ENCODE data around the gene TGFB2.

TGFB2 gene

DNA sequence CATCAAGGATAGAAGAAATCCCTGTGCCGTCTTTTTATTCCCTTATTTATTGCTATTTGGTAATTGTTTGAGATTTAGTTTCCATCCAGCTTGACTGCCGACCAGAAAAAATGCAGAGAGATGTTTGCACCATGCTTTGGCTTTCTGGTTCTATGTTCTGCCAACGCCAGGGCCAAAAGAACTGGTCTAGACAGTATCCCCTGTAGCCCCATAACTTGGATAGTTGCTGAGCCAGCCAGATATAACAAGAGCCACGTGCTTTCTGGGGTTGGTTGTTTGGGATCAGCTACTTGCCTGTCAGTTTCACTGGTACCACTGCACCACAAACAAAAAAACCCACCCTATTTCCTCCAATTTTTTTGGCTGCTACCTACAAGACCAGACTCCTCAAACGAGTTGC is 99.0 kb downstream of the TGFB2 start:
- Histone ChIP-seq H3K36me3 (ENCODE audit: insufficient read depth, low read length) (no peaks in the 10 kb centered on the region), H3K79me2 (ENCODE audit: control insufficient read depth, insufficient read depth, low read length, unreplicated experiment) (no peaks in the 10 kb centered on the region), H2AFZ (ENCODE audit: low read length, unreplicated experiment) (no peak overlapping the region), H3K27ac (ENCODE audit: low read depth, low read length) (no peak overlapping the region), H3K27me3 (ENCODE audit: insufficient read depth, low read length) (no peaks in the 10 kb centered on the region), H3K4me3 (ENCODE audit: low read depth, low read length) (no peak overlapping the region), H3K4me1 (ENCODE audit: control insufficient read depth, insufficient read depth, low read length, unreplicated experiment) (no peaks in the 10 kb centered on the region)

DNA sequence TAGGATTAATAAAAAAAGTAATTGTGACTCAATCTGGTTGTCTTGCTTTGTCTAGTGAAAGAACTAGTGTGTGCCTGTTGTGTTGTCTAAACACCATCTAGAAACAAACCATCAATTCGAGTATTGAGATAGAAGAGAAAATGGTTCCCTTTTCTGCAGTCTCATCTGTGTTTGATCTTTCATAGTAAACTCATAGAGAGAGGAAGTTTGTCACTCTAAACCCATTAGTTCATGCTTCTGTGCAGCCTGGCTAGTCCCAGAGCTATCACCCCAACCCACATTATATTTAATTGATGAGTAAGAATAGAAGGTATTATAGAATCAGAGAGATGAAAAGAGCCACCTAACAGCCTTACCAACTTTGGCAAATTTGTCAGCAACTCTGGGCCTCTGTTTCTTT is 99.5 kb downstream of the TGFB2 start:
- Histone ChIP-seq H2AFZ (ENCODE audit: low read length, unreplicated experiment) (no peak overlapping the region), H3K4me1 (ENCODE audit: control insufficient read depth, insufficient read depth, low read length, unreplicated experiment) (no peaks in the 10 kb centered on the region), H3K4me3 (ENCODE audit: low read depth, low read length) (no peak overlapping the region)

DNA sequence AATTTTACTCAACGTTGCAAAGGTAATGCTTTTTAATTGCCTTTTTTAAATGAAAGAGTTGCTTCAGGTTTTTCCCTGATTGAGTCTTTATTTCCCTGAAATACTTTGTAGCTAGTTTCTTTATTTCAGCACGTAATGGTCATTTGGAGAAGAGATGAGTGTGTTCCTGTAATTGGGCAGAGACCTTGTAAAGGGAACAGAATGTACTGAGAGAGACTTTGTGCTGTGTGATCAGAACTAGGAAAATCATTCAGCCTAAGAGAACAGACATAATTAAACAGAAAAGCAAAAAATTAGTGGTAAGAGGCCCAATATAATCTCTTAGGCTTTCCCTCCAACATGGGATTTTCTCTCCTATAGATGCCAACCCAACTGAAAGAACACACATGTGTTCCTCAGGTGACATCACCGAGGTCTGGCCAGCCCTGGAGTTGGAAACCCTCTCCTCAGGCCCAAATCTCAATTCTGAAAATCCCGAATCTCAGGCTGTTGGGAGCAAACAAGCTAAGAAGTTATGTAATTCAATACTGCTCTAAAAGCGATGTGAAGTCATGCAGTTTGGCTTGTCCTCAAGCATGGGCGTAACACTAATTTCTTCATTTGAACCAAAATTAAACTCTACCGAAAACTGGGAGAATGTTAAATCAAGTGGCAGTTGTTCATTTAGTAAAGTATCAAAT is 102.0 kb downstream of the TGFB2 start:
- no peaks in the 10 kb centered on the region for H3K4me1 ChIP-seq (ENCODE audit: control insufficient read depth, insufficient read depth, low read length, unreplicated experiment)
- H2AFZ ChIP-seq (ENCODE audit: low read length, unreplicated experiment) = no peak overlapping the region
- no peak overlapping the region for H3K4me3 ChIP-seq (ENCODE audit: low read depth, low read length)
- no peaks in the 10 kb centered on the region for H3K79me2 ChIP-seq (ENCODE audit: control insufficient read depth, insufficient read depth, low read length, unreplicated experiment)
- H3K27me3 ChIP-seq (ENCODE audit: insufficient read depth, low read length) = no peaks in the 10 kb centered on the region
- no peaks in the 10 kb centered on the region for H3K36me3 ChIP-seq (ENCODE audit: insufficient read depth, low read length)
- no peak overlapping the region for H3K27ac ChIP-seq (ENCODE audit: low read depth, low read length)

More for the DNA sequence above, 99.5 kb downstream of the TGFB2 start:
- H3K27me3 ChIP-seq (ENCODE audit: insufficient read depth, low read length) = no peaks in the 10 kb centered on the region
- H3K27ac ChIP-seq (ENCODE audit: low read depth, low read length) = no peak overlapping the region
- no peaks in the 10 kb centered on the region for H3K36me3 ChIP-seq (ENCODE audit: insufficient read depth, low read length)
- no peaks in the 10 kb centered on the region for H3K79me2 ChIP-seq (ENCODE audit: control insufficient read depth, insufficient read depth, low read length, unreplicated experiment)

DNA sequence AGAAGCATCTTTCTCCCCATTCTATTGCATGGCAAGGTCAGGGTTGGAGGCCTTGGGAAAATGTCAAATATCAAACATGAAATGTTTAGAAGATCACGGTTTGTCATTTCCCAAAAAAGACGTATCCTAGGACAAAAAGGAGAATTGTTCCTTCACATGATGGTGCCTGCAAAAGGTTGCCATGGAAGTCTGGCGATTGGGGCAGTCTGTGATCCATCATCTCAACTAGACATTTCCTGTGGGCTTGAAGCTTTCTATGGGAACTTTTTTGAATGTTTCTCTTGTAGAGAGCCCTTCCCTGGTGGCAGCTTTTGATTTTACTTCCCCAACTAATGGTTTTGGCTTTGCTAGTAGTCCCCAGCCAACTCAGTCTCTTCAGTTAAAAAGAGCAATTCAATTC is 106.3 kb downstream of the TGFB2 start:
- Histone ChIP-seq H3K4me1 (ENCODE audit: control insufficient read depth, insufficient read depth, low read length, unreplicated experiment) (no peaks in the 10 kb centered on the region), H3K27ac (ENCODE audit: low read depth, low read length) (no peak overlapping the region), H2AFZ (ENCODE audit: low read length, unreplicated experiment) (no peak overlapping the region), H3K79me2 (ENCODE audit: control insufficient read depth, insufficient read depth, low read length, unreplicated experiment) (no peaks in the 10 kb centered on the region), H3K4me3 (ENCODE audit: low read depth, low read length) (no peak overlapping the region), H3K27me3 (ENCODE audit: insufficient read depth, low read length) (no peaks in the 10 kb centered on the region), H3K36me3 (ENCODE audit: insufficient read depth, low read length) (no peaks in the 10 kb centered on the region)

DNA sequence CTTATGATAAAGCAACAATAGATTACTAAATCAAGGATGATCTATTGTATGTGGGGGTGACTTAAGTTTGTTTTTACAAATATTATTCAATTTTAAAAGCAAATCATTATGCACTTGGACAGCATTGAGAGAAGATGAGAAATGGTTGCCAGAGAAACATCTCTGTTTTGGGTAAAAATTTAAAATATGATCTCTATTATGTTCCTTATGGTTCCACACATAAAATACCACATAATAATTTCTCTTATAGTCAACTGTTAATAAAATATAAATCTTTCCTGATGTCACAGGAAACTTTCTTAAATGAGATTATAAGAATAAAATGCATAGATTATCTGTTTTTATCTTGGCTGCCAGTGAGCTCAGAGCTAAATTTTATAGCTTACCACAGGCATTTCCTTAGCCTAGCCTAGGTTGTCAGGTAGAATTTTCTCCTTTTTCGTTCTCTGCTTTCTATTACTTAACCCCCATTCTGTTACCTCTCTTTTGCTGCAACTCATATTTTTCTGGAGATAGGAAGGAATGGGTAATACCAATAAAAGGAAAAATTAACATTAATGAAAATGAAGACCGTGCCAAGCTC is 109.7 kb downstream of the TGFB2 start:
- peaks cover 8% of the 10 kb centered on the region for H3K4me1 ChIP-seq (ENCODE audit: control insufficient read depth, insufficient read depth, low read length, unreplicated experiment)
- H3K4me3 ChIP-seq (ENCODE audit: low read depth, low read length) = no peak overlapping the region
- no peak overlapping the region for H3K27ac ChIP-seq (ENCODE audit: low read depth, low read length)

DNA sequence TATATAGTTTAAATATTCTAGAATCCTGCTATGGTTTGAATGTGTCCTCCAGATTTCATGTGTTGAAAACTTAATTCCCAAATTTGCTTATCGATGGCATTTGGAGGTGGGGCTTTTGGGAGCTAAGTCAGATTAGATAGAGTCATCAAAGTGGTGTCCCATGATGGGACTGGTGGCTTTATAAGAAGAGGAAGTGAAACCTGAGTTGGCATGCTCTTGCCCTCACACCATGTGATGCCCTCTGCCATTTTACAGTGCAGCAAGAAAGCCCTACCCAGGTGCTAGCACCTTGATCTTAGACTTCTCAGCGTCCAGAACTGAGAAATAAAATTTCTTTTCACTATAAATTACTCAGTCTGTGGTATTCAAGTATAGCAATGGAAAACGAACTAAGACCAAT is 111.3 kb downstream of the TGFB2 start:
- H3K79me2 ChIP-seq (ENCODE audit: control insufficient read depth, insufficient read depth, low read length, unreplicated experiment) = no peaks in the 10 kb centered on the region
- H3K27ac ChIP-seq (ENCODE audit: low read depth, low read length) = no peak overlapping the region
- no peaks in the 10 kb centered on the region for H3K27me3 ChIP-seq (ENCODE audit: insufficient read depth, low read length)
- H3K4me3 ChIP-seq (ENCODE audit: low read depth, low read length) = no peak overlapping the region
- no peak overlapping the region for H2AFZ ChIP-seq (ENCODE audit: low read length, unreplicated experiment)
- H3K4me1 ChIP-seq (ENCODE audit: control insufficient read depth, insufficient read depth, low read length, unreplicated experiment) = peaks cover 24% of the 10 kb centered on the region
- H3K36me3 ChIP-seq (ENCODE audit: insufficient read depth, low read length) = no peaks in the 10 kb centered on the region

More for the DNA sequence above, 109.7 kb downstream of the TGFB2 start:
- Histone ChIP-seq H3K27me3 (ENCODE audit: insufficient read depth, low read length) (no peaks in the 10 kb centered on the region), H3K79me2 (ENCODE audit: control insufficient read depth, insufficient read depth, low read length, unreplicated experiment) (no peaks in the 10 kb centered on the region), H3K36me3 (ENCODE audit: insufficient read depth, low read length) (no peaks in the 10 kb centered on the region), H2AFZ (ENCODE audit: low read length, unreplicated experiment) (no peak overlapping the region)

DNA sequence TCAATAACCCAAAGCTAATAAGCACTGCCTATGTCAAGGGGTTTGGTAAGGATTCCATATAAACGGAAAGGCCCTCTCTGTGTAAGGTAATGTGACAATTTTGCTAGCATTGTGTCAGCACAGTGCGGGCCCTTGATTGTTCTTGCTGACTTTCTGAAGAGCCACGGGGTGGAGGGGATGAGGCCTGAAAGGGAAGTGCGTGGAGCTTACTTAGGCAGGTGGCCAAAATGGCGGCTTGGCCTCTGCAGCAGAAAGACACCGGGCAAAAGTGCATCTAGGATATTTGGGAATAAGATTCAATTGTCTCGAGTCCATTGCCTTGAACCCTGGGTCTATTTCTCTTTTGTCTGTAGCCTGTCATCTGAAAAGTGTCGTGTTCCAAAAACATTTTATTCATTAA is 114.3 kb downstream of the TGFB2 start:
- Histone ChIP-seq H3K79me2 (ENCODE audit: control insufficient read depth, insufficient read depth, low read length, unreplicated experiment) (no peaks in the 10 kb centered on the region), H3K27ac (ENCODE audit: low read depth, low read length) (peak overlapping the region; percentile 67), H2AFZ (ENCODE audit: low read length, unreplicated experiment) (peak overlapping the region; percentile 89), H3K27me3 (ENCODE audit: insufficient read depth, low read length) (no peaks in the 10 kb centered on the region), H3K4me3 (ENCODE audit: low read depth, low read length) (peak overlapping the region; percentile 28; the same call in 1 of the 2 replicates), H3K36me3 (ENCODE audit: insufficient read depth, low read length) (no peaks in the 10 kb centered on the region), H3K4me1 (ENCODE audit: control insufficient read depth, insufficient read depth, low read length, unreplicated experiment) (peaks cover 47% of the 10 kb centered on the region)

DNA sequence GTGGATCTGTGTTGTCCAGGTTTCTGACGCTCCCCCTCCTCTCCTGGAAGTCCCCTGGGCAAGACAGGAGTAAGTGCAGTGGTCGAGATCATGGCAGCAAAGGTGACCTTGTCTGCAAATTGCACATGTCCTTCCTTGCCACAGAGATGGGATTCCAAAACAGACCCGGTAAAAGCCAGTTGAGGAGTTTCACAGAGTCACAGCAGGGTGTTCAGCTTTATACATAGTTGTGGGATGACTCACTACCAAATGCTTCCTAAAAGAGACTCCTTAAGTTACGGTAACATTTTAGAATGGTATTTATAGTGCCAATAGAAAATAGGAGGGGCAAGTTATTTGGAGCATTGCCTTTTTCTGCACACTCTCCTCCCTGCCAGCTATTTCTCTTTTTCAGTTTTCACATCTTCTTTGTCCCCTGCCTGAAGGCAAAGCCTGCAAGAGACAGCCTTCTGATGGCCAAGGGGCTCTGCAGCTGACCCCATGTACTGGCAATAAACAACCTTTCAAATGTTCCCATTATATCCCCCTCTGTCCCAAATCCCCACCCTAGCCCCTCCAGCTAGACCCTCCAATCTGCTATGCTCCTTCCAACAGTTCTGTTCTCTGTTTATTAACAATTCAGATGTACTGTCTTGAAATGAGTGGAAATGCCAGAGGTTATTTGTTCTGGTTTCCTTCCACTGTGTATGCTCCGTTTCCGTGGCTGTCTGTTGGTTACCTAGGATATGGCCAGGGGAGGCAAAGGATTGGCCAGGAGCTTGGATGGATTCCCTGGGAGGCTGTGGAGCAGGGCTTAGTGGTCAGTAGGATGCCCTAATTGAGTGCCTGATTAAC is 115.0 kb downstream of the TGFB2 start:
- Histone ChIP-seq H3K79me2 (ENCODE audit: control insufficient read depth, insufficient read depth, low read length, unreplicated experiment) (no peaks in the 10 kb centered on the region), H3K4me3 (ENCODE audit: low read depth, low read length) (peak overlapping the region; percentile 56), H3K27ac (ENCODE audit: low read depth, low read length) (peak overlapping the region; percentile 67), H3K4me1 (ENCODE audit: control insufficient read depth, insufficient read depth, low read length, unreplicated experiment) (peaks cover 53% of the 10 kb centered on the region), H2AFZ (ENCODE audit: low read length, unreplicated experiment) (peak overlapping the region; percentile 89), H3K36me3 (ENCODE audit: insufficient read depth, low read length) (no peaks in the 10 kb centered on the region), H3K27me3 (ENCODE audit: insufficient read depth, low read length) (no peaks in the 10 kb centered on the region)

DNA sequence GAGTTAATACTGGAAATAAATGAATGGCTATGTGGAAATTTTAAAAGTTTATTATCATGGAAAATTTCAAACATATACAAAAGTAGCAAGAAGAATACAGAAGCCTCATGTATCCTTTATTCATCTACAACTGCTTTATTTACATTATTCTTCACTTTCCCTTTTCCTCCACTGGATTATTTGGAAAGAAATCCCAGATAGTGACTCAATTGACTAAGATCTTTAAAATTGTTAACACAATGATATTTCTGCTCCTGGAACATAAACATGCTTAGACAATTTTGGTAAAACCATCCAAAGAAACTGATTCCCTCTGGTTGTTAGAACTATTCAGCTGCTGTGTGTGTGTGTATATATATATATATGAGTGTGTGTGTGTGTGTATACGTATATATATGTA is 116.2 kb downstream of the TGFB2 start:
- H3K27me3 ChIP-seq (ENCODE audit: insufficient read depth, low read length) = no peaks in the 10 kb centered on the region

DNA sequence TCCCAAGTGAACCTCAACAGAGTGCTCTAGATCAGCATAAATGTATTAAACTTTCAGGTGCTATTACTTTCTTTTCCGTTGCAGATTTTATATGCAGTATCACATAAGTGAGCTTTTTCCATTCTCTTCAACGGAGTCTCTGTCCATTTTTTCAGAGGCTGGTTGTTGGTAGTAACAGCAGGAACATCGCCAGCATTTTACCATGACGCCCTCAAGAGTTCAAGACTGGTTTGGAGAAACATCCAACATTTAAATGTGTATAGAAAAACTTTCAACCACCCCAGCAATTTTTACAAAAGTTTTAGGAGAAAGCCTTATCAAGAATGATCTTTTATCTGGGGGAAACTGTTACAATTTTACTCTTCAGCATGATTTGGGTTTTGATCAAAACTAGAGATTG is 117.0 kb downstream of the TGFB2 start:
- H3K36me3 ChIP-seq (ENCODE audit: insufficient read depth, low read length) = no peaks in the 10 kb centered on the region
- H3K4me1 ChIP-seq (ENCODE audit: control insufficient read depth, insufficient read depth, low read length, unreplicated experiment) = peaks cover 53% of the 10 kb centered on the region
- no peak overlapping the region for H3K4me3 ChIP-seq (ENCODE audit: low read depth, low read length)
- peak overlapping the region; percentile 91 for H3K27ac ChIP-seq (ENCODE audit: low read depth, low read length)
- H2AFZ ChIP-seq (ENCODE audit: low read length, unreplicated experiment) = no peak overlapping the region
- no peaks in the 10 kb centered on the region for H3K79me2 ChIP-seq (ENCODE audit: control insufficient read depth, insufficient read depth, low read length, unreplicated experiment)
- H3K27me3 ChIP-seq (ENCODE audit: insufficient read depth, low read length) = no peaks in the 10 kb centered on the region

More for the DNA sequence above, 116.2 kb downstream of the TGFB2 start:
- Histone ChIP-seq H3K4me1 (ENCODE audit: control insufficient read depth, insufficient read depth, low read length, unreplicated experiment) (peaks cover 53% of the 10 kb centered on the region), H2AFZ (ENCODE audit: low read length, unreplicated experiment) (no peak overlapping the region), H3K27ac (ENCODE audit: low read depth, low read length) (peak overlapping the region; percentile 67; the same call in 1 of the 2 replicates), H3K79me2 (ENCODE audit: control insufficient read depth, insufficient read depth, low read length, unreplicated experiment) (no peaks in the 10 kb centered on the region), H3K4me3 (ENCODE audit: low read depth, low read length) (no peak overlapping the region), H3K36me3 (ENCODE audit: insufficient read depth, low read length) (no peaks in the 10 kb centered on the region)
